ENCODE measurements around the gene VCX2. TPM values are rescaled to one million over a fixed set of nuclear protein-coding genes. Genes with fewer than 3 reads are reported as not detected.

The VCX2 gene
- total and polyA plus RNA-seq, 2 donors (not counting 3 experiments of a cell fraction or from before 2014, with no cell fraction given) = not detected

DNA sequence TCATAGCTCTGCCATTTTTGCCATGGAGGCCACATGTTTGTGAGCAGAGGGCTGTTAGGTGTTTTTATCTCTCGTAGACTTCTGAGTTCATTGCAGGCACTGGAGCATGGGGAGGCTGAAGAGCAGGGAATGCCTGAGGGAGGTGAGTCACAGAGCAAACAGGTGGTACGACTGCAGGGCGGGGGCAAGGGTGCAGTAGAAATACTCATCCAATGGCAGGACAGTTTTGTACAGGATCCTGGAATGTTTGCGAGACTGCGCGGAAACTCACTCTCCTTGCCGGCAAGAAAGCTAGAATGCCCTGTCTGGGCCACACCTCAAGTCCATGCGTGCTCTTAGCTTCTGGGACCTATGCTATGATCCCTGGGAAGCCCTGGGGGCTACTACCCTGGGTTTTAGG lies 20.0 kb upstream of the VCX2 start:
- dilution Hi-C loops (cut with MboI; ENCODE audit: extremely low pct_ligation_motif_present, low sequenced_read_pairs) (no loop called here), intact Hi-C loops (cut with micrococcal nuclease) (no loop called here)
- H4K20me1 ChIP-seq (replicated peaks; ENCODE audit: control insufficient read depth, extremely low read depth, insufficient read depth, low read length) = no peaks in the 10 kb centered on the region
- no peak overlapping the region for H3K4me3 ChIP-seq (replicated peaks in 1 of 3; ENCODE audit: insufficient read depth in 1 of 3, low read depth in 1 of 3, low read length in 3 of 3)
- no peaks in the 10 kb centered on the region for H3K79me2 ChIP-seq (ENCODE audit: control insufficient read depth, insufficient read depth, low read length)
- no peak overlapping the region for H3K4me2 ChIP-seq (ENCODE audit: insufficient read depth, low read length)
- DNase-seq (ENCODE audit: low read depth, low spot score) = no peak
- TF ChIP-seq MAX (IDR thresholded peaks at IDR 0.05; ENCODE audit: insufficient read depth, insufficient read length) (no peak), MYC (IDR thresholded peaks at IDR 0.05; ENCODE audit: low read depth, low read length) (no peak), JUN (IDR thresholded peaks at IDR 0.05; ENCODE audit: borderline replicate concordance, insufficient read depth, insufficient read length, low read depth) (no peak), POLR2A (IDR thresholded peaks at IDR 0.05; ENCODE audit: low read depth, low read length) (no peak), CTCF (IDR thresholded peaks at IDR 0.05; ENCODE audit: extremely low read depth in 1 of 2, insufficient read depth in 1 of 2, low read depth in 1 of 2, low read length in 2 of 2) (no peak), FOS (IDR thresholded peaks at IDR 0.05; ENCODE audit: borderline replicate concordance, insufficient read depth, low read length) (no peak), GATA2 (IDR thresholded peaks at IDR 0.05; ENCODE audit: insufficient read depth, insufficient read length, low read depth, low read length) (no peak), POLR2AphosphoS5 (IDR thresholded peaks at IDR 0.05; ENCODE audit: insufficient read depth, low read depth, low read length) (no peak), EZH2 (IDR thresholded peaks at IDR 0.05; ENCODE audit: borderline replicate concordance, low read depth, low read length, severe bottlenecking) (no peak)
- ChIA-PET CTCF (no interaction called here), POLR2A (no interaction called here)
- H3K36me3 ChIP-seq (ENCODE audit: control insufficient read depth in 2 of 2, extremely low read depth in 1 of 2, insufficient read depth in 2 of 2, low read length in 2 of 2) = no peaks in the 10 kb centered on the region
- H2AFZ ChIP-seq (ENCODE audit: low read depth, low read length) = no peak overlapping the region
- H3K27me3 ChIP-seq (ENCODE audit: control insufficient read depth in 2 of 2, insufficient read depth in 2 of 2, low read length in 2 of 2) = no peaks in the 10 kb centered on the region
- H3K4me1 ChIP-seq (ENCODE audit: control insufficient read depth, extremely low read depth, insufficient read depth, low read length) = no peaks in the 10 kb centered on the region
- no peak overlapping the region for H3K27ac ChIP-seq (ENCODE audit: insufficient read depth, low read depth, low read length)
- H3K9me1 ChIP-seq (replicated peaks; ENCODE audit: control insufficient read depth, extremely low read depth, insufficient read depth, low read length) = no peaks in the 10 kb centered on the region
- no peak overlapping the region for H3K9ac ChIP-seq (replicated peaks; ENCODE audit: extremely low read depth, insufficient read depth, low read length)
- H3K9me3 ChIP-seq (replicated peaks; ENCODE audit: control insufficient read depth, insufficient read depth, low read length) = no peaks in the 10 kb centered on the region
- no TSS peak for BruUV-seq (replicated peaks)
- FAIRE-seq = no peak

Data from endothelial cell of umbilical vein (primary cell).